OCI-LY3 (cell line): ENCODE results near the gene SSBP4.

ENCODE experiments used
- H2AFZ ChIP-seq: fragments of 200-600, 300-600 bp; shearing (Covaris generic); 2 replicates; pipeline ENCODE4 v1.6.0; 2014; ENCODE audit warnings: antibody characterized with exemption, low read depth, low read length
- H3K27ac ChIP-seq: fragments of 200-600, 300-600 bp; sonication (generic); 2 replicates; pipeline ENCODE4 v1.5.1; 2014; ENCODE audit warnings: mild to moderate bottlenecking, low read length, moderate library complexity, mixed read lengths
- H3K27me3 ChIP-seq: fragments of 200-600, 300-600 bp; sonication (generic); 2 replicates; pipeline ENCODE4 v1.6.1; 2014; ENCODE audit warnings: low read depth, low read length, mixed read lengths
- H3K36me3 ChIP-seq: fragments of 200-600, 300-600 bp; sonication (generic); replicated peaks from 2 replicates; pipeline ENCODE3; 2014; ENCODE audit warnings: low read depth, low read length, mixed read lengths
- H3K4me1 ChIP-seq: fragments of 300-600, 200-600 bp; sonication (generic); 2 replicates; pipeline ENCODE4 v1.6.1; 2014; ENCODE audit warnings: low read length, mixed read lengths
- H3K4me2 ChIP-seq: fragments of 200-600, 300-600 bp; sonication (generic); 2 replicates; pipeline ENCODE4 v1.6.1; 2014; ENCODE audit warnings: low read length, mixed read lengths
- H3K4me3 ChIP-seq: fragments of 300-600, 200-600 bp; sonication (generic); 2 replicates; pipeline ENCODE4 v1.5.1; 2014; ENCODE audit warnings: antibody characterized with exemption, mild to moderate bottlenecking, low read length, moderate library complexity
- H3K79me2 ChIP-seq: fragments of 300-600, 200-600 bp; shearing (Covaris generic); 2 replicates; pipeline ENCODE4 v1.6.1; 2014; ENCODE audit warnings: mild to moderate bottlenecking, low read length, mixed read lengths
- H3K9ac ChIP-seq: fragments of 300-600, 200-600 bp; shearing (Covaris generic); 2 replicates; pipeline ENCODE4 v1.6.0; 2014; ENCODE audit warnings: mild to moderate bottlenecking, low read length, moderate library complexity
- H3K9me3 ChIP-seq: fragments of 200-600, 300-600 bp; shearing (Covaris generic); 2 replicates; pipeline ENCODE4 v1.6.1; 2014; ENCODE audit warnings: low read length, mixed read lengths; ENCODE audit not compliant: insufficient read depth
- H4K20me1 ChIP-seq: fragments of 200-600, 300-600 bp; sonication (generic); 2 replicates; pipeline ENCODE4 v1.6.1; 2016; ENCODE audit warnings: low read length, mixed read lengths; ENCODE audit not compliant: insufficient read depth
- CTCF ChIP-seq: fragments of 200-600, 300-600 bp; sonication (generic); IDR thresholded peaks from 2 replicates; pipeline ENCODE4 v1.5.1; 2014; ENCODE audit warnings: antibody characterized with exemption, low read length, low read depth
- EZH2phosphoT487 ChIP-seq: fragments of 200-600 bp; shearing (Covaris generic); IDR thresholded peaks from 2 replicates; pipeline ENCODE4 v1.6.1; 2018; ENCODE audit warnings: antibody characterized with exemption, mixed run types, low read depth

The SSBP4 gene

GRCh38 chr19:18477974-18478373 lies 58.8 kb downstream of the SSBP4 start:
- Histone ChIP-seq H3K27me3 (no peaks in the 10 kb centered on the region), H3K79me2 (peaks cover 98% of the 10 kb centered on the region), H3K4me1 (peaks cover 21% of the 10 kb centered on the region), H3K9ac (no peak overlapping the region), H3K27ac (peak overlapping the region; percentile 52; the same call in 1 of the 2 replicates), H3K36me3 (peaks cover 8% of the 10 kb centered on the region), H2AFZ (no peak overlapping the region), H3K4me2 (no peak overlapping the region), H3K9me3 (no peaks in the 10 kb centered on the region), H3K4me3 (no peak overlapping the region), H4K20me1 (peaks cover 92% of the 10 kb centered on the region)
- TF ChIP-seq EZH2phosphoT487 (no peak), CTCF (no peak)

- H3K9me3 ChIP-seq: no peaks in the 10 kb centered on the region
- H3K9ac ChIP-seq: no peak overlapping the region
- peaks cover 8% of the 10 kb centered on the region for H3K36me3 ChIP-seq
- H3K79me2 ChIP-seq: peaks cover 98% of the 10 kb centered on the region
- peak overlapping the region; percentile 52 for H3K27ac ChIP-seq
- peaks cover 92% of the 10 kb centered on the region for H4K20me1 ChIP-seq
- H3K27me3 ChIP-seq: no peaks in the 10 kb centered on the region
- no peak for TF ChIP-seq CTCF
- H3K4me2 ChIP-seq: peak overlapping the region; percentile 37
- no peak overlapping the region for H2AFZ ChIP-seq
- no peak overlapping the region for H3K4me3 ChIP-seq
- peaks cover 21% of the 10 kb centered on the region for H3K4me1 ChIP-seq
Measured at GRCh38 chr19:18478545-18479311, 59.5 kb downstream of the SSBP4 start.

GRCh38 chr19:18480006-18480691 lies 61.0 kb downstream of the SSBP4 start:
- H4K20me1 ChIP-seq: peaks cover 92% of the 10 kb centered on the region
- H3K4me3 ChIP-seq: no peak overlapping the region
- H3K27ac ChIP-seq: no peak overlapping the region
- H3K4me1 ChIP-seq: peaks cover 21% of the 10 kb centered on the region
- no peaks in the 10 kb centered on the region for H3K27me3 ChIP-seq
- TF ChIP-seq EZH2phosphoT487 (no peak), CTCF (no peak)
- H3K79me2 ChIP-seq: peaks cover 98% of the 10 kb centered on the region
- H3K9ac ChIP-seq: no peak overlapping the region
- no peaks in the 10 kb centered on the region for H3K9me3 ChIP-seq
- H3K36me3 ChIP-seq: peaks cover 8% of the 10 kb centered on the region
- H2AFZ ChIP-seq: no peak overlapping the region
- 0 out of 2 replicates have a peak overlapping the region, but pooled peaks have one; percentile 9 for H3K4me2 ChIP-seq

GRCh38 chr19:18481505-18482222 lies 62.5 kb downstream of the SSBP4 start:
- Histone ChIP-seq H3K27me3 (no peaks in the 10 kb centered on the region), H3K27ac (no peak overlapping the region), H3K4me2 (no peak overlapping the region), H2AFZ (no peak overlapping the region), H3K79me2 (peaks cover 98% of the 10 kb centered on the region), H3K4me3 (no peak overlapping the region), H3K4me1 (peaks cover 21% of the 10 kb centered on the region), H3K9me3 (no peaks in the 10 kb centered on the region), H3K9ac (no peak overlapping the region), H3K36me3 (peaks cover 8% of the 10 kb centered on the region), H4K20me1 (peaks cover 93% of the 10 kb centered on the region)
- TF ChIP-seq EZH2phosphoT487 (no peak), CTCF (no peak)
